ENCODE results near the gene RASSF3. TPM values are rescaled to one million over a fixed set of nuclear protein-coding genes. Genes with fewer than 3 reads are reported as not detected.

RASSF3 gene
- total and polyA plus RNA-seq, 2 of the 13 experiments (the other 11 are each of a cell fraction or from before 2014, with no cell fraction given) = 15.5 to 16.0 TPM

GRCh38 chr12:64633940-64634337, 23.6 kb downstream of the RASSF3 start (continued):
- 0 out of 2 replicates have a peak, but pooled peaks have one; percentile 19 for TF ChIP-seq ZNF317 (CRISPR knock-in tag; IDR thresholded peaks at IDR 0.05)
- TF ChIP-seq ZBTB38 (CRISPR knock-in tag; IDR thresholded peaks at IDR 0.05) = 0 out of 2 replicates have a peak, but pooled peaks have one; percentile 27
- peak; percentile 59; the same call in 1 of the 2 replicates for TF ChIP-seq RERE (CRISPR knock-in tag; IDR thresholded peaks at IDR 0.05; ENCODE audit: low read depth)
- no peak for TF ChIP-seq POGK (CRISPR knock-in tag; conservative IDR thresholded peaks at IDR 0.05)
- peak; percentile 64 for TF ChIP-seq ELF3 (CRISPR knock-in tag; IDR thresholded peaks at IDR 0.05)
- TF ChIP-seq, protein P1, sequence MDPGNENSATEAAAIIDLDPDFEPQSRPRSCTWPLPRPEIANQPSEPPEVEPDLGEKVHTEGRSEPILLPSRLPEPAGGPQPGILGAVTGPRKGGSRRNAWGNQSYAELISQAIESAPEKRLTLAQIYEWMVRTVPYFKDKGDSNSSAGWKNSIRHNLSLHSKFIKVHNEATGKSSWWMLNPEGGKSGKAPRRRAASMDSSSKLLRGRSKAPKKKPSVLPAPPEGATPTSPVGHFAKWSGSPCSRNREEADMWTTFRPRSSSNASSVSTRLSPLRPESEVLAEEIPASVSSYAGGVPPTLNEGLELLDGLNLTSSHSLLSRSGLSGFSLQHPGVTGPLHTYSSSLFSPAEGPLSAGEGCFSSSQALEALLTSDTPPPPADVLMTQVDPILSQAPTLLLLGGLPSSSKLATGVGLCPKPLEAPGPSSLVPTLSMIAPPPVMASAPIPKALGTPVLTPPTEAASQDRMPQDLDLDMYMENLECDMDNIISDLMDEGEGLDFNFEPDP (CRISPR knock-in tag; conservative IDR thresholded peaks at IDR 0.05) = no peak
- 0 out of 2 replicates have a peak, but pooled peaks have one; percentile 41 for TF ChIP-seq HOXA5 (CRISPR knock-in tag; IDR thresholded peaks at IDR 0.05)
- TF ChIP-seq PPARG (CRISPR knock-in tag; conservative IDR thresholded peaks at IDR 0.05) = peak; percentile 48; the same call in 1 of the 2 replicates
- TF ChIP-seq, protein P2, sequence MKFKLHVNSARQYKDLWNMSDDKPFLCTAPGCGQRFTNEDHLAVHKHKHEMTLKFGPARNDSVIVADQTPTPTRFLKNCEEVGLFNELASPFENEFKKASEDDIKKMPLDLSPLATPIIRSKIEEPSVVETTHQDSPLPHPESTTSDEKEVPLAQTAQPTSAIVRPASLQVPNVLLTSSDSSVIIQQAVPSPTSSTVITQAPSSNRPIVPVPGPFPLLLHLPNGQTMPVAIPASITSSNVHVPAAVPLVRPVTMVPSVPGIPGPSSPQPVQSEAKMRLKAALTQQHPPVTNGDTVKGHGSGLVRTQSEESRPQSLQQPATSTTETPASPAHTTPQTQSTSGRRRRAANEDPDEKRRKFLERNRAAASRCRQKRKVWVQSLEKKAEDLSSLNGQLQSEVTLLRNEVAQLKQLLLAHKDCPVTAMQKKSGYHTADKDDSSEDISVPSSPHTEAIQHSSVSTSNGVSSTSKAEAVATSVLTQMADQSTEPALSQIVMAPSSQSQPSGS (CRISPR knock-in tag; IDR thresholded peaks at IDR 0.05) = no peak
- TF ChIP-seq RXRA (CRISPR knock-in tag; IDR thresholded peaks at IDR 0.05) = no peak; the same call in 1 of the 2 replicates
- peak; percentile 50; the same call in 1 of the 2 replicates for TF ChIP-seq HOXA3 (CRISPR knock-in tag; IDR thresholded peaks at IDR 0.05)
- TF ChIP-seq HMGXB3 (CRISPR knock-in tag; IDR thresholded peaks at IDR 0.05; ENCODE audit: borderline replicate concordance) = no peak

Measured in HepG2 (cell line).